ENCODE data around the gene RTEL1. TPM values are rescaled to one million over a fixed set of nuclear protein-coding genes. Genes with fewer than 3 reads are reported as not detected.

The RTEL1 gene
- total and polyA plus RNA-seq, 2 donors (not counting 1 experiment from before 2014, with no cell fraction given), result 4.7 to 12.4 TPM

DNA sequence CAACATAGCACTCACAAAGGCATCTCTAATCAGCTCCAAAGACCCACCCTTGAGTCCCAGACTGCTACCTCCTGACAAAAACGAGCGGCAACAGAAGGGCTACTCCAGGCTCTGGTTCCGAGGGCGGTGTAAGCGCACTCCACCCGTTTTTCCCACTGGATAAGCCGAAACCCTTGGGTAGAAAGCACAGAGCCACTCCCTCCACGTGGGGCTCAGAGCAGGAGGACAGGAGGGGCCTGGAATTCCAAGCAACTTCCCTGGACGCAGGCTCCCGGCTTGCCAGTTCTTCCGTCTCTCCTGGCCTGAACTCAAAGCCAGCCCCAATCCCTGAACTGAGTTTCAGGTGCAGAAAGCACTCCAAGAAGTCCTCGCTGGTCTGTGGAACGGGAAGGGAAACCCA lies 38.6 kb upstream of the RTEL1 start:
- peaks cover 7% of the 10 kb centered on the region for H3K36me3 ChIP-seq (ENCODE audit: control insufficient read depth, insufficient read depth, low read length)
- H3K4me2 ChIP-seq (ENCODE audit: extremely low read depth, insufficient read depth, low read length), result no peak overlapping the region
- no peaks in the 10 kb centered on the region for H3K9me3 ChIP-seq (ENCODE audit: control insufficient read depth, insufficient read depth, low read depth, low read length)
- H2AFZ ChIP-seq (ENCODE audit: low read length), result no peak overlapping the region
- no peak overlapping the region for H3K9ac ChIP-seq (ENCODE audit: insufficient read depth, low read length)
- TF ChIP-seq, protein P1, sequence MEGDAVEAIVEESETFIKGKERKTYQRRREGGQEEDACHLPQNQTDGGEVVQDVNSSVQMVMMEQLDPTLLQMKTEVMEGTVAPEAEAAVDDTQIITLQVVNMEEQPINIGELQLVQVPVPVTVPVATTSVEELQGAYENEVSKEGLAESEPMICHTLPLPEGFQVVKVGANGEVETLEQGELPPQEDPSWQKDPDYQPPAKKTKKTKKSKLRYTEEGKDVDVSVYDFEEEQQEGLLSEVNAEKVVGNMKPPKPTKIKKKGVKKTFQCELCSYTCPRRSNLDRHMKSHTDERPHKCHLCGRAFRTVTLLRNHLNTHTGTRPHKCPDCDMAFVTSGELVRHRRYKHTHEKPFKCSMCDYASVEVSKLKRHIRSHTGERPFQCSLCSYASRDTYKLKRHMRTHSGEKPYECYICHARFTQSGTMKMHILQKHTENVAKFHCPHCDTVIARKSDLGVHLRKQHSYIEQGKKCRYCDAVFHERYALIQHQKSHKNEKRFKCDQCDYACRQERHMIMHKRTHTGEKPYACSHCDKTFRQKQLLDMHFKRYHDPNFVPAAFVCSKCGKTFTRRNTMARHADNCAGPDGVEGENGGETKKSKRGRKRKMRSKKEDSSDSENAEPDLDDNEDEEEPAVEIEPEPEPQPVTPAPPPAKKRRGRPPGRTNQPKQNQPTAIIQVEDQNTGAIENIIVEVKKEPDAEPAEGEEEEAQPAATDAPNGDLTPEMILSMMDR (conservative IDR thresholded peaks at IDR 0.05 in 1 of 2, IDR thresholded peaks at IDR 0.05 in 1 of 2; ENCODE audit: low read depth in 1 of 2, low read length in 2 of 2), result no peak
- TF ChIP-seq EZH2 (IDR thresholded peaks at IDR 0.05; ENCODE audit: low read length, missing control alignments), result no peak
- no peaks in the 10 kb centered on the region for H3K4me1 ChIP-seq (ENCODE audit: control insufficient read depth, extremely low read depth, insufficient read depth, low read length)
- DNase-seq (ENCODE audit: low read depth in 2 of 2), result no peak
- H3K79me2 ChIP-seq (ENCODE audit: control insufficient read depth, insufficient read depth, low read length), result peaks cover 36% of the 10 kb centered on the region
- no peaks in the 10 kb centered on the region for H3K27me3 ChIP-seq (ENCODE audit: control insufficient read depth, insufficient read depth, low read length)
- H3K4me3 ChIP-seq (replicated peaks in 1 of 4; ENCODE audit: control extremely low read depth in 1 of 4, insufficient read depth in 1 of 4, low read depth in 3 of 4, low read length in 4 of 4), result no peak overlapping the region
- H4K20me1 ChIP-seq (ENCODE audit: control insufficient read depth, extremely low read depth, insufficient read depth, low read length), result no peaks in the 10 kb centered on the region
- no peak overlapping the region for H3K27ac ChIP-seq (ENCODE audit: insufficient read depth, low read length)

DNA sequence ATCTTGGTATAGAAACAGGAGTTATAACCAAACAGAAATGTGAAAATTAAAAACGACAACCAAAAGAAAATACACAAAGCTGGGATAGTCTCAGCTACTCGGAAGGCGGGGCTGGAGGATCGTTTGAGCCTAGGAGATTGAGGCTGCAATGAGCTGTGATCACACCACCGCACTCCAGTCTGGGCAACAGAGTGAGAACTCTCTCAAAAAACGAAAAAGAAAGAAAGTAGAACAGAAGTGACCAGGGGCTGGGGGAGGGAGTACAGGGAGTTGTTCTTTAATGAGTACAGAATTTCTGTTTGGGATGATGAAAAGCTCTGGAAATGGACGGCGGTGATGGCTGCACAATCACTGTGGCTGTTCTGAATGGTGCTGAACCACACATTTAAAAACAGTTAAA lies 37.1 kb upstream of the RTEL1 start:
- H3K4me2 ChIP-seq (ENCODE audit: extremely low read depth, insufficient read depth, low read length), result no peak overlapping the region
- H3K36me3 ChIP-seq (ENCODE audit: control insufficient read depth, insufficient read depth, low read length), result peaks cover 5% of the 10 kb centered on the region
- peaks cover 47% of the 10 kb centered on the region for H3K79me2 ChIP-seq (ENCODE audit: control insufficient read depth, insufficient read depth, low read length)
- no peak overlapping the region for H3K4me3 ChIP-seq (replicated peaks in 1 of 4; ENCODE audit: control extremely low read depth in 1 of 4, insufficient read depth in 1 of 4, low read depth in 3 of 4, low read length in 4 of 4)
- no peak for TF ChIP-seq EZH2 (IDR thresholded peaks at IDR 0.05; ENCODE audit: low read length, missing control alignments)
- TF ChIP-seq, protein P1 (conservative IDR thresholded peaks at IDR 0.05 in 1 of 2, IDR thresholded peaks at IDR 0.05 in 1 of 2; ENCODE audit: low read depth in 1 of 2, low read length in 2 of 2), result no peak
- no peaks in the 10 kb centered on the region for H3K4me1 ChIP-seq (ENCODE audit: control insufficient read depth, extremely low read depth, insufficient read depth, low read length)
- no peak overlapping the region for H3K27ac ChIP-seq (ENCODE audit: insufficient read depth, low read length)
- H3K9me3 ChIP-seq (ENCODE audit: control insufficient read depth, insufficient read depth, low read depth, low read length), result no peaks in the 10 kb centered on the region
- H2AFZ ChIP-seq (ENCODE audit: low read length), result no peak overlapping the region
- H4K20me1 ChIP-seq (ENCODE audit: control insufficient read depth, extremely low read depth, insufficient read depth, low read length), result no peaks in the 10 kb centered on the region
- H3K9ac ChIP-seq (ENCODE audit: insufficient read depth, low read length), result no peak overlapping the region
- DNase-seq (ENCODE audit: low read depth in 2 of 2), result no peak
- H3K27me3 ChIP-seq (ENCODE audit: control insufficient read depth, insufficient read depth, low read length), result no peaks in the 10 kb centered on the region

DNA sequence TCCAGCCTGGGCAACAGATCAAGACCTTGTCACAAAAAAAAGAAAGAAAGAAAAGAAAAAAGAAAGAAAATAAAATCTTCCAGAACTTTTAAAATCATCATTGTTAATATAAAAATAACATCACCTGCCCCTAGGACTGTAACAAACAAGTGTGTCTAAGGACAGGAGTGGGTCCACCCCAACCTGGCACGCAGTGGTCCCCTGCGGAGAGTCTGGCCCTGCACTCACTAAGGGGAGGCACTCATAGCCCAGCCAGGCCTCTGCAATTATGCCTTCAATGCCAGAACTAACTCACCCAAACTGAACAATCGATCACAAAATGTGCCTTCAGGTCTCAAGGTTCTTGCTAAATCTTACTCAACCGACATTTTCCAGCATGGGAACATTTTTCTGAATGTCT lies 36.0 kb upstream of the RTEL1 start:
- TF ChIP-seq, protein P1 (conservative IDR thresholded peaks at IDR 0.05 in 1 of 2, IDR thresholded peaks at IDR 0.05 in 1 of 2; ENCODE audit: low read depth in 1 of 2, low read length in 2 of 2), result no peak
- TF ChIP-seq EZH2 (IDR thresholded peaks at IDR 0.05; ENCODE audit: low read length, missing control alignments), result no peak
- DNase-seq (ENCODE audit: low read depth in 2 of 2), result no peak
- Histone ChIP-seq H3K79me2 (ENCODE audit: control insufficient read depth, insufficient read depth, low read length) (peaks cover 51% of the 10 kb centered on the region), H3K27me3 (ENCODE audit: control insufficient read depth, insufficient read depth, low read length) (no peaks in the 10 kb centered on the region), H4K20me1 (ENCODE audit: control insufficient read depth, extremely low read depth, insufficient read depth, low read length) (no peaks in the 10 kb centered on the region), H3K4me2 (ENCODE audit: extremely low read depth, insufficient read depth, low read length) (no peak overlapping the region), H3K4me3 (replicated peaks in 1 of 4; ENCODE audit: control extremely low read depth in 1 of 4, insufficient read depth in 1 of 4, low read depth in 3 of 4, low read length in 4 of 4) (no peak overlapping the region), H3K4me1 (ENCODE audit: control insufficient read depth, extremely low read depth, insufficient read depth, low read length) (no peaks in the 10 kb centered on the region), H3K9me3 (ENCODE audit: control insufficient read depth, insufficient read depth, low read depth, low read length) (no peaks in the 10 kb centered on the region), H3K27ac (ENCODE audit: insufficient read depth, low read length) (no peak overlapping the region), H3K36me3 (ENCODE audit: control insufficient read depth, insufficient read depth, low read length) (peaks cover 5% of the 10 kb centered on the region), H2AFZ (ENCODE audit: low read length) (no peak overlapping the region), H3K9ac (ENCODE audit: insufficient read depth, low read length) (no peak overlapping the region)

All from fibroblast of lung (primary cell).